NCI-H2227 treated with DMSO at 0.1 percent for 48 hours (cell line): Measurements from ENCODE around the gene NUAK1.

ENCODE experiments used
- DNase-seq: peaks from one replicate; lab custom pipeline; 2025; lab: John Stamatoyannopoulos, UW

NUAK1 gene

DNA sequence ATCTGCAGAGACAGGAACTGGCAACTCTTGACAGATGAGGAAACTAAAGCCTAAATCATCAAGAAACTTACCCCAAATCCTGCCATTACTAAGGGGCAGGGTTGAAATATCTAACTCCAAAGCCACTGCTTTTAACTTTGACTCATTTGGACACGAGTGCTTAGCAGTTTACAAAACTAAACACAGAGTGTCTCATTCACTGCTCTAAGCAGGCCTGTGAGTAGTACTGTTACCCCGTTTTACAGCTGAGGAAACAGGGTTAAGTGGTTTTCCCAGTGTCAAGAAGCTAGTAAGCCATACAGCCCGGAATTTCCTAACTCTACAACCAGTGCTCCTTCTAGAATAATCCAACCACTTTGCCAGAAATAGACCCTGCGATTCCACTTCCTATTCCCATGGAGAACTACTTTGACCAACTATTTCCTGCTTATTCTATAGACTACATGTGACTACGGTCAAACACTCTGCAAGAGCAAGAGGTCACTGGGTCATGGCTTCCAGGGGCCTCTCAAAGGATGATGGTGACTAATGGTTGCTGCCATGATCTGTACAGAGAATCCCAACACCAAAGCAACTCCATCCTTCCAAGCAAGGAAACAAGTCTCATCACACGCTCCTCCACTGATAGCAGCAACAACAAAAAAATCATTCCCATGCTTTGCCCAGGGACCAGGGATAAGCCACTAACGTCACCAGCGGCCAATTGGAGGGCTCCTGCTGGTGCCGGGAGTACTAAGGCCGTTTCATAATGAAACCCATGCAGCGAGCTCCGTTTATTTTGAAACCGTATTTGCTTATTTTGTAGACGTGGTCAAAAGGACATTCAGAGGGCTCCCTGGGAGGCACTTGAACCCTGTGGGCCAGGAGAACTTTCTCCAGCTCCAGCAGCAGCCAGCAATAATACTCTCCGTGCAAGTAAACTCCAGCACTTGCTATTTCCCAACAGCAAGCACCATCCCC lies 56.3 kb downstream of the NUAK1 start:
- DNase-seq = no peak

DNA sequence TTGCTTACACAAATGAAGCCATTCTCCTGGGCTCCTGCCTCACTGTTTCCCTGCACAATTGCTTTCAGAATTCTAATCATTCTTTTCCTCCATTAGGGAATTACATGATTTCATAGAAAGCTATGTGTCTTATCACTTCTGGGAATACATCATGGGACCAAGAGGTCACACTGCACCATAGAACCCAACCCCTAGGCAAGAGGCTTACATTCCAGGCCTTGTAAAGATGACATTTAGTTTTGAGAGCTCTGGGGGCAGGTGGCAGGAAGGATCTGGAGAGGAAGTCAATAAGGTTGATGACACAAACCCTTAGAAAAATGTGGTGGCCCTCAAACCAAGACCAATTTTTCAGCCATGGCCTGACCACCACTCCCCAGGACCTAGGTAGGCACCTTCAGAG lies 57.1 kb downstream of the NUAK1 start:
- no peak for DNase-seq

DNA sequence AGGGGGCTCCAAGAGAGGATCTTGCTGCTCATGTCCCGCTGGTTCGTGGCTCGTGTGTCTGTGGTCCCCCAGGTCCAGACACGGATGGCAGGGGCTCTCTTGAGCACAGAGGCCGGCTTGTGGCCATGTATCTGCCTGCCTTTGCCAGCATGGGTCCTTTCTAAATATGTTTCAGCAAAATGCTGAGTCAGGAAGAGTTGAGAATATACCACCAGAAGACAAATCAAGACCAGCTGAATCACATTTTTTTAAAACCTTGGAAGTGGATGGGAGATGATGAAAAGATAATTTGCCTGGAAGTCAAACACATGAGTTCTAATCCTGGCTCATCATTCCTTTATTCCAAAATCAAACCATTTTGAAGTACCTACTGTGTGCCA lies 58.0 kb downstream of the NUAK1 start:
- DNase-seq = no peak

DNA sequence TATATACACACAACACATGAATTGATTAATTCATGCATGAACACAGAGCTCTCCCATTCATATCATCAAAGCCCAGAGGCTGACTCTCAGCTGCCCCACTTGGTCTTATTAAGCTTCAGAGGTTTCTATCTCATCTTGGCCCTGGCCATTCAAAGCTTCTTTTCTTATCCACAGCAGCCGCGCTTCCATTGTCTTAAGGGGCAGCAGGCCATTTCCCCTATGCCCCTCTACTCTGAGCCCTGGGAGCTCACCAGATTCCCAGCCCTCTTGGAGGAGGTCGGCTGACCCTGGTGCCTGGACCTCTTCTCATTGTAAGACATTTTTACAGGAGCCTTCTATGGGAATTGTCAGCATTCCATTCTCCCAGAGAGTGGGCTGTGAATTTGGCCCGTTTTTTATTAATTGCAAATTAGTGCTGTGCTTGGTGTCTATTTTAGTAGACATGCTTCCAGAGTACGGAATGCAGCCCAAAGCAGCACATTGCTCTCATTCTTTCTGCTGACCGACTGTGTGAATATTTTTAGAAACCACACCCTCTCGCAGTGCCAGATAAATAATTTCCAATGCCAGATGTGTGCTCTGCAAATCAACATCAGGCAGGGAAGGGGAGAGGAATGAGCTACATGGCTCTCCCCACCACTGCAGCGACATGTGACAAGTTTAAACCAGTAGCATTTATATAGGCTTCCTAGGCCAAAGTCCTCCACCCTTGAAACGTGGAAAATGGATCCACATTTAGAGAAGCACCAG lies 58.5 kb downstream of the NUAK1 start:
- DNase-seq = no peak

DNA sequence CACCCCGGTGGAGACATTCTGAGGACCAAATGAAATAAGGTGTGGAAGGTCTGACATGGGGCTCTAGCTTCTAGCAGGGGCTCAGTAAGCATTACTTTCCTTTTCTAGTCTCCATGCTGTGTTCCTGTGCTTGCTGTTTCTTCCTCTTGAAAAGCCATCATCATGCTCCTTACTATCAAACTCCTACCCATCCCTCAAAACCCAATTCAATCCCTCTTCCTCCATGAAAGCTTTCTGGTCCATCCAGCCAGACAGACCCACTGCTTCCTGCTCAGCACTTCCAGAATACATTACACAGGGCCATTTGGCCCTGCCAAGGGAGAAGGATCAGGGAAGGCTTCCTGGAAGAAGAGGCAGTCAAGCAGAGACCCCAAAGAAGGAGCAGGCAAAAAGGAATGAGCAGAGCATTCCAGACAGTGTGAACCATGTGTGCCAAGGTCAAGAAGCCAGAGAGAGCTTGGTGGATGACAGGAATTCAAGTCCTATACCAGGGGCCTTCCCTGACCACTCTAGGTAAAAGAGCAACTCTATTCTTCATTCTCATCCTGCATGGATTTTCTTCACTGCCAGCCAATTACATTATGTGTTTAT lies 59.5 kb downstream of the NUAK1 start:
- no peak for DNase-seq

DNA sequence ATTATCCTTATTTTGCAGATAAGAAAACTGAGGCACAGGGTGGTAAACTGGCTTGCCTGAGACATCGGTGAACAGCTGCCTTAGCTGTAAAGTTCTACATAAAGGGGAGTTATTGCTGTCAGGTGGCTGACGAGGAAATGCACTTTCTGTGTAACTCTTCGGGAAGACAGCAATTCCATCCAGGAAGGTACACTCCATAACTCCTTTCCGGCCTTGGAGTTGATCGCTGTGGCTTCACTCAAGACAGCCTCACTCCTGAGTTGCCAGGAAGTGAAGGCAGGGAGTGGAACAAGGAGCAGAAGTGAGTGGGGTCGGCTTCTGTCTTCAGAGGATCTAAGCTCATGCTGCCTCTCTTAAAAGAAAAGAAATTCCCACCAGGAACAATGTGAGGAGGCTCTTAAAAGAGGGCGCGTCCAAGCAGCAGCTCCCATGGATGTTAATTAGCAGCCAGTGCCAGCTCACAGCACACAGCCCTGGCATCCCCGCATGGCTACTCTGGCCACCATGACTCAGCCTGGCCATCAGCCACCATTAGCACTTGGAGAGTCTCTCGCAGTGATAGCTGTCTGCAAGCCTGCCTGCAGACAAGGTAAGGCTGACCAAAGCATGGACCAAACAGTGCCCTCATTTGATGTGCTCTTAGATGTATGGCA lies 60.3 kb downstream of the NUAK1 start:
- no peak for DNase-seq

DNA sequence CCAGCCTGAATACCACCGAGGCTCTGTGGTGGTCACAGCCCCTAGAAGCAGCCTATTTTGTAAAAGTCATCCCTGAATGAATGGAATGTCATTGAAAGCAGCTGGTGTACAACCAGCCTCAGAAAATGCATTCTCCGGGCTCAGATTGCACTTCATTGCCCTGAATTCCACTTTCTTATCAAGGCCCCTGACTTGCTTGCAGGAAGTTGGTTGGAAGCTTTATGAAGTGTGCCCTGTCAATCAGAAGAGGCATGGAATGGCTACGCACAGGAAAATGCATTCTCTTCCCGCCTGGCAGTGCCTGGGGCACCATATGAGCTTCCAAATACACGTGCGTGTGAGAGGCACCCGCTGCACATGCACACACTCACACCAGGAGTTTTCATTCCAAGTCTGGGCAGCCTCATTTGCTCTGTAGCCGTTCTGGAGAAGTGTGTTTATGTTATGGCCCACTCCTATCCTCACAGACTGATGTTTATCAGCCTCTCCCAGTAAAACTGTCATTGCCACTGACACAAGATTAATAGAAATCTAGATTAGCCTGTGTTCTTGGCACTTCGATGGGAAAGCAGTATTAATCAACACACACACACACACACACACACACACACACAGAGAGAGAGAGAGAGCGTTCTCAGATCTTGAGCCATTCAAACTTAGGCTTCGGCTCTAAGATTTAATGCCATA lies 63.9 kb downstream of the NUAK1 start:
- DNase-seq = no peak

DNA sequence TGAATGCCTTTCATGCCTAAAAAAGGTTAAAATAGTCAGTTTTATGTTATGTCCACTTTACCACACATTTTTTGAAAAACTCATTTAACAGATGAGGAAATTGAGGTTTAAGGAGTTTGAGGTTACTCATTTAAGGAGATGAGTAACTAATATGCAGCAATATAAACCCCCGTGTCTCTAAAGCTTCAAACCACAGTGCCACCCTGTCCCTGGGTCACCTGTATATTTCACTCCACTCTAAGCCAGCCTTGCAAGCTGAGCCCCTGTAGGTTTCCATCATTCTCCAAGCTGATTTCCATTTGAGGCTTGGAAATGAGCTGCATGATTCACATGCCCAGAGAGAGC lies 64.4 kb downstream of the NUAK1 start:
- DNase-seq = no peak

DNA sequence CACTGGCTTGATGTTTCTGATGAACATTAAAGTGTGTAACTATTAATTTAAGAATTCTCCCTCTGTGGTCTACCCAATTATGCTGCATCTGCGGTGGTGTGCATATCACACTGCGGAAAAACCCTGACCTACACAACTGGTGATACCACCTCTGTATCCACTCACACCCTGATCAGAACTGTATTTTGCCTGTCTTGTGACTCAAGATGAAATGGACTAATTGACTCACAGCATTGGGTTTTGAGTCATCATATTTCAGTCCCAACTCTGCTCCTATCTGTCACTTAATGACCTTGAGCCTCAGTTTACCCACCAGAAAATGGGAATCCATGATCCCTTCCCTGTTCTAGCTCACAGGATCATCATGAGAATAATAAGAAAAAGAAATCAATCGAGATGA lies 65.6 kb downstream of the NUAK1 start:
- DNase-seq = no peak

DNA sequence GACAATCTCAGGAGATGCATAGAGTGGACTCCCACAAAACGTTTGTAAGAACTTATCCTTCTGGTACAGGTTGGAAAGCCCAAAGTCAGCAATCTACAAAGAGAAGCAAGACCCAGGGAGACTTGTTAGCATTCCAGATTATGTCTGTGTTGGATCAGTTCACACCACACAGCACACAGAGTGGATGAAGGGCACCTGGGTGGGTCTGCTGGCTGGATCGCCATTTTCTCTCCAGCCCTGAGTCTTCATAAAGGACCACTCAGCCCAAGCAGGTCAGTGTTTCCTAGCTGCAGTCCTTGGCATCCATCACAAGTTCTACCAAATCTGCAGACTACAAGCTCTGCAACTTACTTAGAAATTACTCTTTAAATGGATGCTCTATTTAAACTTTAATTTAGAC lies 66.0 kb downstream of the NUAK1 start:
- no peak for DNase-seq

DNA sequence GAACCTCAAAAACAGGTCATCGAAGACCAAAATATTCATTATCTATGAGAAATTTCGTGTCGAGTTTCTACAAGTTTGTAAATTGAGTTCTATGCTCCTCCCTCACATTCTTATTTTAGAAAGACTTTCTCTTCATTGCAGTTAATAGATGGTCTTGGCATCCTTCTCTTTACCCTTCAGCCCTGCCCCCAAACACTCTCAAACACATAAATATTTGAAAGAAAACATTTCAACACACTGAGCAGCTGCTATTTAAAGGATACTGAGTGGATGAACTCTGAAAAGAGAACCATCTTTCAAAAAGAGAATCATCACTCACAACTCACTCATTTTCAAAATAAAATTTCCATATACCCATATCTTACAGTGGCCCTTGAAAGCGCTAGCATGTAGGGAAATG lies 67.1 kb downstream of the NUAK1 start:
- DNase-seq = no peak

DNA sequence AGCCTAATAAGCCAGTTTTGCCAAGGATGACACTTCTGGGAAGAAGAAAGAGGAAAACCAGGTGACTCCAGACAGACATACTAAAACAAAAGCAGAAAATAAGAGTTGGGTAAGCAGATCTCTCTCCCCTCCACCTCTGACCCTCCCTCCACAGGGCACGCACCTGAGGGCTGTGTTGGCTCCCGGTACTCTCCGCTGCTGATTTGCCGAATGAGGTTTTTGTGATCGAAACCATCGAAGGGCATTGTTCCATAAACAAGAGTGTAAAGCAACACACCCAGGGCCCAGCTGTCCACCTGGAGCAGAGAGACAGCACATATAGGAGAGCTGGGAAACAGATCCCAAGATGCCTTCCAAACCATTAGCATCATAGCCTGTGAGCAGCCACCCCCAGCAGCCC lies 68.1 kb downstream of the NUAK1 start:
- no peak for DNase-seq

DNA sequence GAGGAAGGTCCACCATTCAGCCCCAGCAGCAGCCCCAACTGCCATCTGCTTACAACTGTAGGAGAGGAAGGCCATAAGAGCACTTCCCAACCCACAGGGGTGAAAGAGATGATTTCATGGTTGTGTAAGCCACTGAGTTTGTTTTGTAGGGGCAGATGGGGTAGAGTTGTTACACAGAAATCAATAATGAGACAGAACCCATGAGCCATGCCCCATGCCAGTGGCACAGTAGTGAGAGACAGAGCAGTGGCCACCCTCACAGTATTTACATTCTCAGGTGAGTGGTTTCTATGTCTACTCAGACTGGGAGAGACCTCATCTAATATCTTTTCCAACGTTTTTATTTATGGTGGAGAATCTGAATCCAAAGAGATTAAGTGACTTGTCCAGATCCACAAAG lies 68.6 kb downstream of the NUAK1 start:
- no peak for DNase-seq

DNA sequence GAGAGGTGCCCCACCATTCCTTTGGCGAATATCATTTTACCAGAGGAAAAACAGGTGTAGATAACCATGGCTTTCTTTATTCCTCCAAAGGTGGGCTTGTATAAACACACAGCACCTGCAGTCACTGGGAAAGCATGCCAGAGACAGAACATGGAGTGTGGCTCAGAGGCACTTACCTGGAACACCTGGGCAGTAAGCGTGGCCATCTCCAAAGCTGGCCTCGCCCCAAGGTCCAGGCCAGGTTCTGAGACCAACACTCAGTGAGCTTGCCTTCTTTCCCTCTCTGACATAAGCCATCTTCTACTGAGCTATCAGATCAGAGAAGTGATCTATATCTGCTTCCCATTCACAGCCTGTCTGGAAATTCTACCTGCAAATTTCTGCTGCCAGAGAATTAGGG lies 70.5 kb downstream of the NUAK1 start:
- no peak for DNase-seq

DNA sequence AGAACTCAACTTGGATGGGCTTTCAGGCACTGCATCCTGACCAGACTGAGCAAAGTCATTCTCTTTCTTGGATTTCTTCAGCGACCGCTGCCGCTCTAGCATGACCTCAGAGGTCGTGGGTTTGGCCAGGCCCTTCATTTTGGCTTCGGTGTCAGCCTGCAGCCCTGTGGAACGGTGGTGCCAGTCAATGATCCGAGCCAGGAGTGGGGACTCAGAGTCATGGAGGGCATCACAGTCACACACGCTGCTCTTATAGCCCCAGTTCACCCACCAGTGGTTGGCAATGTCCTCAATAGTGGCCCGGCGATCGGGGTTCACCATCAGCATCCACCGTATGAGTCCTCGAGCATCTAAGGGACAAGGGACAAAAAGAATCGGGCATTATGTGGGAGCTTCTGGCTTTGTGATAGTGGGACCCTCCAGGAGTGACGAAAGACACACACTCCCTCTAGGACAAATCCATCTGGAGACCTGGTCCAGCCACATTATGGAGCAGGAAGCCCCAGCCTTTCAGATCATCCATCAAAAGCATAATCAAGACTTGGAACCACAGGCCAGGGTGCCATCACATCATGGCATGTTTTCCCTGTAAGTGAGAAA lies 71.0 kb downstream of the NUAK1 start:
- DNase-seq = no peak

DNA sequence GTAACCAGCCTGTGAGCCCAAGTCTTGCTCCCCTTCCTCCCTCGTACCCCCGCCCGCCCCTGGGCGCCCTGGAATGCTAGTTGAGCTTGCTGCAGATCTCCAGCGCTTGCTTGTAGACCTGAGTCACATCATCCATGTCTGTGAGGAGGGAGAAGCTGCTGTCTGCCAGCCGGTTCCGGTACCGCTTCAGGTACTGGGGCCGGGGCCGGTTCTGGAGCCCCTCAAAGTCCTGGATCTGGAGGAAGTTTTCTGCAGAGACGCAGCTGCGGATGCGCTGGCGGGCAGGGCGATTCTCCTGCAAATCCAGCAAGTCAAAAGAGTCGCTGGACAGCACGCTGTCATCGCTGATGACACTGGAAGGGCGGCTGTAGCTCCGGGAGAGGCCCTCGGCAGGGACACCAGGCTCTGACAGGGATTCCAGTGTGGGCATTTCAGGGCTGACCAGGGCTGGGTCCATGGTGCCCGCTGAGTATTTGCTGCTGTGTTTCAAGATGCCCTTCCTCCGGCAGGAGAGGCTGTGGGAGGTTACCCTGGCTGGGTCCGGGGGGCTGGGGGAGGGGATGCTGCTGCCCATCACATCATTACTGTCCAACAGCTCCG lies 71.9 kb downstream of the NUAK1 start:
- DNase-seq = no peak

DNA sequence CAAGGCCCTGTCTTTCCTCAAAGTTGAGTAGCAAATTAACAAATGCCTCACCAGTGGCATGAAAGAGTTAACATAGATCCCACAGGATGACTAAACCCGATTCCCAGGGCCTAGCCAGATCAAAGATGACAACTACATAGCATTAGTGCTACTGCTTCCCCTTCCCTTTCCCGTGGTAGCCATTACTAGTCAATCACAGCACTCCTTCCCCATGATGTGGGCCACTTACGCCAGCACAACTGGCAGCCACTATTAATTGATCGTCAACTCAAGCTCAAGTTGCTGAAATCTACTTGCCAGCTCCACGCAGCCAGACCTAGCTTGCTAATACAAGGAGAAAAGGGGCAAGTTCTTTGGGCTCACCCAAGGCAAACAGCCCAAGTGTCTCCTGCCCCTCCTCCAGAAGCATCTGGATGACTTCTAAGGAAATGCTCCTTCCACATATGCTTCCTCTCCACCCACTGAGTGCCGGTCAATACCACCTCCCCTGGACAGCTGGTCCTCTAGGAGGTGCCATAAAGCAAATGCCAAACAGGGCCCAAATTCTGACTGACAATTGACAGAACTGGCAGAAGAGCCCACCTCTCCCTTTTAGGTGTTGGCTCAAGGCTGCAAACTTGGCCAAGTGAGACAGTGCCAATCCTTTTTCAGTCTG lies 72.6 kb downstream of the NUAK1 start:
- DNase-seq = no peak

DNA sequence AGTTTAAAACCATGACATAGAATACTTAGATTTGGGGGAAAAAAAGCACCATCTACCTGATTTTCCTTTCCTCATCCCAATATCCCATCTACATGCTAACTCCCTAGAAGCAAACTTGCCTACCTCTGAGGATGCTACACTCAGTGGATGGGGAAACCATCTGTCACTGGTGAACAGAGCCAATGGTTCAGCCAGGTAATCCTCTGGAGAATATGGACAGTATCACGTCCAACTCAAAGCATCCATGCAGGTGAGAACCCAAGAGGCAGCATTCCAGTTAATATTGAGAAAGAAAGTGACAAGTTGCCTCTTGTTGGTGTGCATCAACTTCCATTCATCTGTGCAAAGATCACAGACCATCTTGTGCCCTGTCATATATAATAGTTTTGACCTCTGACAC lies 73.2 kb downstream of the NUAK1 start:
- DNase-seq = no peak

DNA sequence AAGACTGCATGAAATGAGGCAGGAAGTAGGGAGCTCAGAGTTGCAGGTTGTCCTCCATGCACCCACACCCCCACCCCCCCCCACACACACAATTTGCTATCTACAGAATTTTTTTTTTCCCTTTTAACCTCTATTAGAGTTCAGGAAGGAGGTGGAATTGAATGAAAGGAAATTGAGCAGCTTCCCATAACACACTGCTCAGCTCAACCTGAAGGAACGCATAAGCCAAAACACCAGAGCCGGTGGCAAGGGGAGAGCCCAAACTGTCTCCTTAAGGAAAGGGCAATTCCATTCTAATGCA lies 74.1 kb downstream of the NUAK1 start:
- DNase-seq = no peak

DNA sequence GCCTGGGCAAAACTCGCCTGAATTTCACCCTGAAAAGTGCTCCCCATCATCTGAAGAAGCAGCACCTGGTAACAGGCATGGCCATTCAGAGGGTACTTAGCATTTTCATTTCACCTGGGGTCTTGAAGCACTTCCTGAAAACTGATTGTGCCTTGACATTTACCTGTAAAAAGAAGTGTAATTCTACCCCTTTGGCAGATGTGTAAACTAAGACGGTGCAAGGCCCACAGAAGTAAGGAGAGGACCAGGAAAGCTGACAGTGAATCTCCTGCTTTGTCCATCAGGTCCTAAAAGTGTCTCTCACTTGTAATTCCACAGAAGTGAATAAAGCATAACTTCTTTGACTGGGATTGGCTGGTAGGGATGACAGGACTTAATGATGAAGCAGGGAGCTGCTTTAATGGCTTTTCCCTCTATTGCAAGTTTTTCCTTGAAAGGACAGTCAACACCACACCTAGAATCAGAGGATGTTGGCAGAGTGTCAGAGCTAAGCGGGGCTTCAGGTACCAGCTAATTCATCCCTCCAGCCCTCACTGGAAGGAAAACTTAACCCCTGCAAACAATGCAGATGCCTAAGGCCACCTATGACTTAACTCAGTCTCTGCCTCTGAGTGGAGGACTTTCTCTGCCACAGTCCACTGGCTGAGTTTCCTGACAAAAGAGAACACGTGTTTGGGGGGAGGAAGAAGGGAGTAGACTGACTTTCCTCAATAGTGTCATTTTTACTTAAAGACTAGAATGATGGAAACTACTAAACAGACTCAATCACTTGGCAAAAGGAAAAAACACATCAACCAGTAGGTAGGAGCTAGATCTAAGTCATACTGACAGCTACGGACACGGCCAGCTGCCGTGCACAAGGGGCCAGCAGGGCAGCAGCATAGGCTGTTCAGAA lies 74.7 kb downstream of the NUAK1 start:
- no peak for DNase-seq
